Measurements from ENCODE around the gene ISLR. TPM values are rescaled to one million over a fixed set of nuclear protein-coding genes. Genes with fewer than 3 reads are reported as not detected.

The ISLR gene
- total and polyA plus RNA-seq, 2 of the 4 experiments (the other 2 are of a cell fraction) = under 0.01 to 0.79 TPM

- ATAC-seq (ENCODE audit: low read depth) (no peak), DNase-seq (no peak)
- Histone ChIP-seq H2BK15ac (ENCODE audit: low read depth, low read length) (no peak overlapping the region), H2BK5ac (ENCODE audit: low read depth, low read length, poor library complexity, severe bottlenecking) (no peak overlapping the region), H3K4me3 (ENCODE audit: insufficient read depth, low read depth, low read length) (no peak overlapping the region), H4K91ac (ENCODE audit: insufficient read depth, low read depth, low read length) (no peak overlapping the region), H3K4me2 (ENCODE audit: low read depth, low read length) (no peak overlapping the region), H2BK120ac (ENCODE audit: low read depth, low read length) (no peak overlapping the region), H4K5ac (ENCODE audit: low read depth, low read length) (no peak overlapping the region), H3K36me3 (ENCODE audit: control insufficient read depth, insufficient read depth, low read length) (no peaks in the 10 kb centered on the region), H3K27me3 (ENCODE audit: control insufficient read depth, insufficient read depth, low read length) (peaks cover 91% of the 10 kb centered on the region), H3K9me3 (ENCODE audit: control insufficient read depth, insufficient read depth, low read length) (peaks cover 8% of the 10 kb centered on the region), H3K79me1 (ENCODE audit: low read depth in 1 of 2, low read length in 2 of 2) (no peaks in the 10 kb centered on the region), H3K4me1 (ENCODE audit: control insufficient read depth, insufficient read depth, low read length) (no peaks in the 10 kb centered on the region; the same call in 1 of the 2 replicates), H3K56ac (ENCODE audit: extremely low read depth, insufficient read depth, low read length) (no peak overlapping the region), H3K18ac (ENCODE audit: low read depth, low read length) (no peak overlapping the region), H2BK20ac (ENCODE audit: low read depth, low read length) (no peak overlapping the region), H3K9me1 (ENCODE audit: insufficient read depth, low read length) (0 out of 2 replicates have a peak, but pooled peaks cover 2% of the 10 kb centered on the region), H3K14ac (replicated peaks; ENCODE audit: low read depth, low read length) (no peak overlapping the region), H3K4ac (ENCODE audit: low read depth, low read length) (no peak overlapping the region), H3K9ac (ENCODE audit: low read depth, low read length) (no peak overlapping the region), H4K20me1 (ENCODE audit: insufficient read depth, low read length) (peaks cover 19% of the 10 kb centered on the region; the same call in 1 of the 2 replicates), H3K23ac (ENCODE audit: low read depth, low read length) (no peak overlapping the region), H3K27ac (ENCODE audit: insufficient read depth, low read length) (no peak overlapping the region), H2AK9ac (replicated peaks; ENCODE audit: low read depth, low read length, poor library complexity) (no peak overlapping the region), H4K8ac (ENCODE audit: low read depth in 2 of 2, low read length in 2 of 2) (no peak overlapping the region), H2AFZ (replicated peaks; ENCODE audit: low read length, poor library complexity) (no peak overlapping the region), H2AK5ac (ENCODE audit: low read depth, low read length) (no peak overlapping the region)
- in situ Hi-C loops (cut with MboI; ENCODE audit: low sequenced_read_pairs) (loop anchor here (5.0 kb wide), 1 partner anchor 154 kb away; no protein-coding TSS in a partner anchor), intact Hi-C loops (cut with micrococcal nuclease) (no loop called here), dilution Hi-C loops (cut with HindIII; ENCODE audit: low sequenced_read_pairs, unreplicated experiment) (no loop called here)
- CTCF ChIA-PET = interaction anchor here (1.7 kb wide), 1 partner anchor 177 kb away, joined by 6 read pairs; no protein-coding TSS in a partner anchor
- 0% methylated on average over 7 of the region's 28 CpGs; no CpG with 5 or more reads in 1 of the 2 experiments for WGBS, 2 experiments (ENCODE audit: extremely low coverage in 2 of 2, insufficient read length in 1 of 2)
- no TSS peak for BruUV-seq (replicated peaks)
- no peak for TF ChIP-seq CTCF (conservative IDR thresholded peaks at IDR 0.05; ENCODE audit: low read depth, low read length)
- TF ChIP-seq SMC3 (IDR thresholded peaks at IDR 0.05; ENCODE audit: low read depth, low read length) = no peak
- TF ChIP-seq RFX5 (IDR thresholded peaks at IDR 0.05; ENCODE audit: low read depth, low read length) = no peak
- TF ChIP-seq RAD21 (IDR thresholded peaks at IDR 0.05; ENCODE audit: low read length) = no peak
- TF ChIP-seq RCOR1 (IDR thresholded peaks at IDR 0.05; ENCODE audit: insufficient replicate concordance, low read length) = no peak
- TF ChIP-seq FOS (IDR thresholded peaks at IDR 0.05; ENCODE audit: low read depth, low read length) = no peak
- no peak for TF ChIP-seq MXI1 (IDR thresholded peaks at IDR 0.05; ENCODE audit: borderline replicate concordance, low read depth, low read length)
- no peak for TF ChIP-seq ELK1 (IDR thresholded peaks at IDR 0.05; ENCODE audit: borderline replicate concordance, low read depth, low read length)
- no peak for TF ChIP-seq USF2 (IDR thresholded peaks at IDR 0.05; ENCODE audit: low read depth, low read length)
- TF ChIP-seq CEBPB (IDR thresholded peaks at IDR 0.05; ENCODE audit: low read depth, low read length) = no peak
- no peak for TF ChIP-seq CHD1 (IDR thresholded peaks at IDR 0.05; ENCODE audit: low read depth, low read length)
- POLR2A ChIA-PET (ENCODE audit: unreplicated experiment) = no interaction called here
Observed at GRCh38 chr15:74130849-74131627, 42.5 kb upstream of the ISLR start.
